ENCODE measurements around the gene HES1.

DNA sequence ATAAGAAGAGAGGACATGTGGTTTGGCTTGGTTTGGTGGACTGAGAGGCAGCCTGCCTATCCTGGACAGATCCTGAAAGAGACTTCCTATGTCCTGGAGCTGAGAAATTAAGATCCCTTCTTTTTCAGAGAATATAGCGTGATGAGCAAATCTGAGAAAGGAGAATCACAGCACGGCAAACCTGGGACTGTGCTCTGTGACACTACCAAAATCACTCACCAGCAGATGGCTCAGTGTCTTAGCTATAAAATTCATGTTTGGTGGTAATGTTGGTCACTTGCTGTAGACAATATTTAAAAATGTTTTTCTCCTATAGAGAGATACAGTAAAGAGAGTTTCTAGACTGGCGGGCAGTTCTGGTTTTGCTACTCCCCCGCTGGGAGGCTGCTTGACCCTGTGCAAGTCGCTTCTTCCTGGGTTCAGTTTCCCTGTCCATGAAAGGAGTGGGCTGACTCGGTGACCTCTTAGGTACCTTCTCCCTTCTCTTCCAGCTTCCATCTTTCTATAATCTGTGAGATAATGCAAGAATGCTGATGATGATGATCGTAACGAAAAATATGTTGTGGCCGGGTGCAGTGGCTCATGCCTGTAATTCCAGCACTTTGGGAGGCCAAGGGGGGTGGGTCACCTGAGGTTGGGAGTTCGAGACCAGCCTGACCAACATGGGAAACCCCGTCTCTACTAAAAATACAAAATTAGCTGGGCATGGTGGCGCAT, 7.6 kb upstream of the HES1 start:
- TF ChIP-seq, protein P1, sequence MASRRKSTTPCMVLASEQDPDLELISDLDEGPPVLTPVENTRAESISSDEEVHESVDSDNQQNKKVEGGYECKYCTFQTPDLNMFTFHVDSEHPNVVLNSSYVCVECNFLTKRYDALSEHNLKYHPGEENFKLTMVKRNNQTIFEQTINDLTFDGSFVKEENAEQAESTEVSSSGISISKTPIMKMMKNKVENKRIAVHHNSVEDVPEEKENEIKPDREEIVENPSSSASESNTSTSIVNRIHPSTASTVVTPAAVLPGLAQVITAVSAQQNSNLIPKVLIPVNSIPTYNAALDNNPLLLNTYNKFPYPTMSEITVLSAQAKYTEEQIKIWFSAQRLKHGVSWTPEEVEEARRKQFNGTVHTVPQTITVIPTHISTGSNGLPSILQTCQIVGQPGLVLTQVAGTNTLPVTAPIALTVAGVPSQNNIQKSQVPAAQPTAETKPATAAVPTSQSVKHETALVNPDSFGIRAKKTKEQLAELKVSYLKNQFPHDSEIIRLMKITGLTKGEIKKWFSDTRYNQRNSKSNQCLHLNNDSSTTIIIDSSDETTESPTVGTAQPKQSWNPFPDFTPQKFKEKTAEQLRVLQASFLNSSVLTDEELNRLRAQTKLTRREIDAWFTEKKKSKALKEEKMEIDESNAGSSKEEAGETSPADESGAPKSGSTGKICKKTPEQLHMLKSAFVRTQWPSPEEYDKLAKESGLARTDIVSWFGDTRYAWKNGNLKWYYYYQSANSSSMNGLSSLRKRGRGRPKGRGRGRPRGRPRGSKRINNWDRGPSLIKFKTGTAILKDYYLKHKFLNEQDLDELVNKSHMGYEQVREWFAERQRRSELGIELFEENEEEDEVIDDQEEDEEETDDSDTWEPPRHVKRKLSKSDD (conservative IDR thresholded peaks at IDR 0.05; ENCODE audit: low read length) = no peak
- no peak for TF ChIP-seq HMGN3 (IDR thresholded peaks at IDR 0.05; ENCODE audit: borderline replicate concordance, extremely low read depth, insufficient read length, low read depth, low read length)
- TF ChIP-seq ZKSCAN1 (IDR thresholded peaks at IDR 0.05; ENCODE audit: low read depth, low read length) = no peak
- no peak for TF ChIP-seq SRSF3 (IDR thresholded peaks at IDR 0.05; ENCODE audit: insufficient read depth, low read length)
- TF ChIP-seq ZNF589 (CRISPR knock-in tag; IDR thresholded peaks at IDR 0.05; ENCODE audit: low read depth) = no peak
- no peak for TF ChIP-seq FUS (optimal IDR thresholded peaks at IDR 0.05; ENCODE audit: low read depth, low read length)
- TF ChIP-seq, protein P2, sequence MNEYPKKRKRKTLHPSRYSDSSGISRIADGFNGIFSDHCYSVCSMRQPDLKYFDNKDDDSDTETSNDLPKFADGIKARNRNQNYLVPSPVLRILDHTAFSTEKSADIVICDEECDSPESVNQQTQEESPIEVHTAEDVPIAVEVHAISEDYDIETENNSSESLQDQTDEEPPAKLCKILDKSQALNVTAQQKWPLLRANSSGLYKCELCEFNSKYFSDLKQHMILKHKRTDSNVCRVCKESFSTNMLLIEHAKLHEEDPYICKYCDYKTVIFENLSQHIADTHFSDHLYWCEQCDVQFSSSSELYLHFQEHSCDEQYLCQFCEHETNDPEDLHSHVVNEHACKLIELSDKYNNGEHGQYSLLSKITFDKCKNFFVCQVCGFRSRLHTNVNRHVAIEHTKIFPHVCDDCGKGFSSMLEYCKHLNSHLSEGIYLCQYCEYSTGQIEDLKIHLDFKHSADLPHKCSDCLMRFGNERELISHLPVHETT (CRISPR knock-in tag; conservative IDR thresholded peaks at IDR 0.05 in 1 of 2, IDR thresholded peaks at IDR 0.05 in 1 of 2) = no peak
- TF ChIP-seq ZNF431 (CRISPR knock-in tag; IDR thresholded peaks at IDR 0.05) = no peak
- TF ChIP-seq, protein P3, sequence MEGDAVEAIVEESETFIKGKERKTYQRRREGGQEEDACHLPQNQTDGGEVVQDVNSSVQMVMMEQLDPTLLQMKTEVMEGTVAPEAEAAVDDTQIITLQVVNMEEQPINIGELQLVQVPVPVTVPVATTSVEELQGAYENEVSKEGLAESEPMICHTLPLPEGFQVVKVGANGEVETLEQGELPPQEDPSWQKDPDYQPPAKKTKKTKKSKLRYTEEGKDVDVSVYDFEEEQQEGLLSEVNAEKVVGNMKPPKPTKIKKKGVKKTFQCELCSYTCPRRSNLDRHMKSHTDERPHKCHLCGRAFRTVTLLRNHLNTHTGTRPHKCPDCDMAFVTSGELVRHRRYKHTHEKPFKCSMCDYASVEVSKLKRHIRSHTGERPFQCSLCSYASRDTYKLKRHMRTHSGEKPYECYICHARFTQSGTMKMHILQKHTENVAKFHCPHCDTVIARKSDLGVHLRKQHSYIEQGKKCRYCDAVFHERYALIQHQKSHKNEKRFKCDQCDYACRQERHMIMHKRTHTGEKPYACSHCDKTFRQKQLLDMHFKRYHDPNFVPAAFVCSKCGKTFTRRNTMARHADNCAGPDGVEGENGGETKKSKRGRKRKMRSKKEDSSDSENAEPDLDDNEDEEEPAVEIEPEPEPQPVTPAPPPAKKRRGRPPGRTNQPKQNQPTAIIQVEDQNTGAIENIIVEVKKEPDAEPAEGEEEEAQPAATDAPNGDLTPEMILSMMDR (IDR thresholded peaks at IDR 0.05 in 2 of 3, conservative IDR thresholded peaks at IDR 0.05 in 1 of 3; ENCODE audit: insufficient read depth in 2 of 3, low read depth in 1 of 3, low read length in 3 of 3) = no peak
- TF ChIP-seq, protein P4, sequence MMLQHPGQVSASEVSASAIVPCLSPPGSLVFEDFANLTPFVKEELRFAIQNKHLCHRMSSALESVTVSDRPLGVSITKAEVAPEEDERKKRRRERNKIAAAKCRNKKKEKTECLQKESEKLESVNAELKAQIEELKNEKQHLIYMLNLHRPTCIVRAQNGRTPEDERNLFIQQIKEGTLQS (IDR thresholded peaks at IDR 0.05) = no peak
- TF ChIP-seq, protein P4 (CRISPR knock-in tag; conservative IDR thresholded peaks at IDR 0.05) = no peak
- TF ChIP-seq NR2C1 (IDR thresholded peaks at IDR 0.05) = no peak
- TF ChIP-seq NR2C1 (tag; IDR thresholded peaks at IDR 0.05) = no peak
- TF ChIP-seq, protein P5, sequence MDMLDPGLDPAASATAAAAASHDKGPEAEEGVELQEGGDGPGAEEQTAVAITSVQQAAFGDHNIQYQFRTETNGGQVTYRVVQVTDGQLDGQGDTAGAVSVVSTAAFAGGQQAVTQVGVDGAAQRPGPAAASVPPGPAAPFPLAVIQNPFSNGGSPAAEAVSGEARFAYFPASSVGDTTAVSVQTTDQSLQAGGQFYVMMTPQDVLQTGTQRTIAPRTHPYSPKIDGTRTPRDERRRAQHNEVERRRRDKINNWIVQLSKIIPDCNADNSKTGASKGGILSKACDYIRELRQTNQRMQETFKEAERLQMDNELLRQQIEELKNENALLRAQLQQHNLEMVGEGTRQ (CRISPR knock-in tag; IDR thresholded peaks at IDR 0.05) = no peak
- TF ChIP-seq CTBP1 (IDR thresholded peaks at IDR 0.05; ENCODE audit: borderline replicate concordance) = no peak
- TF ChIP-seq ZNF24 (IDR thresholded peaks at IDR 0.05) = no peak
